Activated naive CD8-positive, alpha-beta T cell treated with anti-CD3 and anti-CD28 coated beads for 36 hours (primary cell): ENCODE measurements around the gene SSR2. TPM values are rescaled to one million over a fixed set of nuclear protein-coding genes. Genes with fewer than 3 reads are reported as not detected.

Experiments
- DNase-seq: peaks from one replicate; pipeline ENCODE4 v3.0.0; 2021
- H3K27ac Mint-ChIP-seq: one replicate; pipeline ENCODE4 v1.8.0; 2022; ENCODE audit warnings: mild to moderate bottlenecking, moderate library complexity, mixed read lengths
- H3K27me3 Mint-ChIP-seq: one replicate; pipeline ENCODE4 v1.8.0; 2022; ENCODE audit warnings: mild to moderate bottlenecking, mixed read lengths
- H3K36me3 Mint-ChIP-seq: one replicate; pipeline ENCODE4 v1.8.0; 2021; ENCODE audit warnings: mild to moderate bottlenecking, mixed read lengths
- H3K4me1 Mint-ChIP-seq: one replicate; pipeline ENCODE4 v1.8.0; 2021; ENCODE audit warnings: mixed read lengths
- H3K4me3 Mint-ChIP-seq: one replicate; pipeline ENCODE4 v1.8.0; 2022; ENCODE audit warnings: mild to moderate bottlenecking, moderate library complexity, mixed read lengths
- H3K9me3 Mint-ChIP-seq: one replicate; pipeline ENCODE4 v1.8.0; 2022; ENCODE audit warnings: mixed read lengths
- total RNA-seq, 2 experiments: library from RNA; stranded (reverse); gene quantifications; one replicate each; pipeline ENCODE4 v1.2.3, GENCODE V29; 2021

Gene SSR2
- total RNA-seq, 2 experiments from 2014 or later, result 155 TPM

GRCh38 chr1:156014829-156015228, 5.9 kb downstream of the SSR2 start:
- H3K9me3 Mint-ChIP-seq, result no peaks in the 10 kb centered on the region
- no peak overlapping the region for H3K27ac Mint-ChIP-seq
- H3K36me3 Mint-ChIP-seq, result peaks cover 37% of the 10 kb centered on the region
- no peak for DNase-seq
- H3K4me1 Mint-ChIP-seq, result peaks cover 14% of the 10 kb centered on the region
- no peaks in the 10 kb centered on the region for H3K27me3 Mint-ChIP-seq
- H3K4me3 Mint-ChIP-seq, result no peak overlapping the region

GRCh38 chr1:156012051-156012817, 8.5 kb downstream of the SSR2 start:
- Mint-ChIP-seq H3K4me3 (no peak overlapping the region), H3K27me3 (no peaks in the 10 kb centered on the region), H3K36me3 (peaks cover 29% of the 10 kb centered on the region), H3K27ac (no peak overlapping the region), H3K4me1 (peaks cover 6% of the 10 kb centered on the region), H3K9me3 (no peaks in the 10 kb centered on the region)
- DNase-seq, result no peak

GRCh38 chr1:156009404-156009803, 11.3 kb downstream of the SSR2 start:
- H3K27me3 Mint-ChIP-seq, result no peaks in the 10 kb centered on the region
- H3K4me3 Mint-ChIP-seq, result no peak overlapping the region
- H3K27ac Mint-ChIP-seq, result no peak overlapping the region

GRCh38 chr1:156006666-156007376, 13.9 kb downstream of the SSR2 start:
- no peaks in the 10 kb centered on the region for H3K9me3 Mint-ChIP-seq

More at GRCh38 chr1:156009404-156009803, 11.3 kb downstream of the SSR2 start:
- Mint-ChIP-seq H3K36me3 (peaks cover 21% of the 10 kb centered on the region), H3K4me1 (peaks cover 15% of the 10 kb centered on the region), H3K9me3 (no peaks in the 10 kb centered on the region)
- DNase-seq, result no peak

GRCh38 chr1:156004843-156005584, 15.7 kb downstream of the SSR2 start:
- peaks cover 14% of the 10 kb centered on the region for H3K4me1 Mint-ChIP-seq
- no peak for DNase-seq
- H3K27me3 Mint-ChIP-seq, result no peaks in the 10 kb centered on the region
- no peak overlapping the region for H3K27ac Mint-ChIP-seq
- peaks cover 7% of the 10 kb centered on the region for H3K36me3 Mint-ChIP-seq
- no peaks in the 10 kb centered on the region for H3K9me3 Mint-ChIP-seq
- no peak overlapping the region for H3K4me3 Mint-ChIP-seq

More at GRCh38 chr1:156006666-156007376, 13.9 kb downstream of the SSR2 start:
- Mint-ChIP-seq H3K27ac (no peak overlapping the region), H3K4me1 (peaks cover 14% of the 10 kb centered on the region), H3K27me3 (no peaks in the 10 kb centered on the region), H3K4me3 (no peak overlapping the region), H3K36me3 (peaks cover 19% of the 10 kb centered on the region)
- DNase-seq, result no peak

- Mint-ChIP-seq H3K27ac (no peak overlapping the region), H3K4me3 (no peak overlapping the region), H3K27me3 (no peaks in the 10 kb centered on the region), H3K9me3 (no peaks in the 10 kb centered on the region), H3K36me3 (peaks cover 7% of the 10 kb centered on the region), H3K4me1 (peaks cover 14% of the 10 kb centered on the region)
- DNase-seq, result no peak
Measured at GRCh38 chr1:156003923-156004188, 16.9 kb downstream of the SSR2 start.

- H3K36me3 Mint-ChIP-seq, result peaks cover 2% of the 10 kb centered on the region
- H3K9me3 Mint-ChIP-seq, result no peaks in the 10 kb centered on the region
- H3K4me1 Mint-ChIP-seq, result peaks cover 14% of the 10 kb centered on the region
- DNase-seq, result no peak
- no peaks in the 10 kb centered on the region for H3K27me3 Mint-ChIP-seq
- no peak overlapping the region for H3K4me3 Mint-ChIP-seq
- H3K27ac Mint-ChIP-seq, result no peak overlapping the region
Measured at GRCh38 chr1:156002188-156002911, 18.4 kb downstream of the SSR2 start.

- H3K9me3 Mint-ChIP-seq, result no peaks in the 10 kb centered on the region
- no peaks in the 10 kb centered on the region for H3K36me3 Mint-ChIP-seq
- H3K27ac Mint-ChIP-seq, result no peak overlapping the region
- H3K4me1 Mint-ChIP-seq, result peaks cover 14% of the 10 kb centered on the region
- H3K27me3 Mint-ChIP-seq, result no peaks in the 10 kb centered on the region
- DNase-seq, result no peak
- no peak overlapping the region for H3K4me3 Mint-ChIP-seq
Measured at GRCh38 chr1:156001662-156002171, 19.0 kb downstream of the SSR2 start.

- Mint-ChIP-seq H3K27ac (no peak overlapping the region), H3K36me3 (no peaks in the 10 kb centered on the region), H3K4me1 (peaks cover 14% of the 10 kb centered on the region), H3K9me3 (no peaks in the 10 kb centered on the region), H3K4me3 (no peak overlapping the region), H3K27me3 (no peaks in the 10 kb centered on the region)
- no peak for DNase-seq
Measured at GRCh38 chr1:156001021-156001661, 19.6 kb downstream of the SSR2 start.

GRCh38 chr1:155999964-156000363, 20.8 kb downstream of the SSR2 start:
- no peak for DNase-seq
- Mint-ChIP-seq H3K4me1 (peaks cover 6% of the 10 kb centered on the region), H3K4me3 (no peak overlapping the region), H3K27ac (no peak overlapping the region), H3K27me3 (no peaks in the 10 kb centered on the region), H3K9me3 (no peaks in the 10 kb centered on the region), H3K36me3 (no peaks in the 10 kb centered on the region)

- Mint-ChIP-seq H3K4me1 (no peaks in the 10 kb centered on the region), H3K4me3 (no peak overlapping the region), H3K27ac (no peak overlapping the region), H3K36me3 (no peaks in the 10 kb centered on the region), H3K27me3 (no peaks in the 10 kb centered on the region), H3K9me3 (no peaks in the 10 kb centered on the region)
- DNase-seq, result no peak
Measured at GRCh38 chr1:155996166-155996565, 24.6 kb downstream of the SSR2 start.

GRCh38 chr1:155993595-155993994, 27.2 kb downstream of the SSR2 start:
- Mint-ChIP-seq H3K4me3 (no peak overlapping the region), H3K9me3 (no peaks in the 10 kb centered on the region), H3K27ac (no peak overlapping the region), H3K4me1 (peaks cover 7% of the 10 kb centered on the region), H3K27me3 (no peaks in the 10 kb centered on the region), H3K36me3 (no peaks in the 10 kb centered on the region)
- no peak for DNase-seq

GRCh38 chr1:155990005-155990739, 30.6 kb downstream of the SSR2 start:
- Mint-ChIP-seq H3K27ac (no peak overlapping the region), H3K36me3 (no peaks in the 10 kb centered on the region), H3K4me1 (peaks cover 7% of the 10 kb centered on the region), H3K4me3 (no peak overlapping the region), H3K27me3 (no peaks in the 10 kb centered on the region), H3K9me3 (no peaks in the 10 kb centered on the region)
- DNase-seq, result no peak
